ENCODE results near the gene GRB7. TPM values are rescaled to one million over a fixed set of nuclear protein-coding genes. Genes with fewer than 3 reads are reported as not detected.
"Not testable (repeated sequence)": the region's sequence is repeated elsewhere in the genome, so short reads cannot be mapped to it uniquely, and the experiment has no call there.

Gene GRB7
- total and polyA plus RNA-seq, 10 donors = 0.04 to 1.9 (median 0.51) TPM; not detected in 1

DNA sequence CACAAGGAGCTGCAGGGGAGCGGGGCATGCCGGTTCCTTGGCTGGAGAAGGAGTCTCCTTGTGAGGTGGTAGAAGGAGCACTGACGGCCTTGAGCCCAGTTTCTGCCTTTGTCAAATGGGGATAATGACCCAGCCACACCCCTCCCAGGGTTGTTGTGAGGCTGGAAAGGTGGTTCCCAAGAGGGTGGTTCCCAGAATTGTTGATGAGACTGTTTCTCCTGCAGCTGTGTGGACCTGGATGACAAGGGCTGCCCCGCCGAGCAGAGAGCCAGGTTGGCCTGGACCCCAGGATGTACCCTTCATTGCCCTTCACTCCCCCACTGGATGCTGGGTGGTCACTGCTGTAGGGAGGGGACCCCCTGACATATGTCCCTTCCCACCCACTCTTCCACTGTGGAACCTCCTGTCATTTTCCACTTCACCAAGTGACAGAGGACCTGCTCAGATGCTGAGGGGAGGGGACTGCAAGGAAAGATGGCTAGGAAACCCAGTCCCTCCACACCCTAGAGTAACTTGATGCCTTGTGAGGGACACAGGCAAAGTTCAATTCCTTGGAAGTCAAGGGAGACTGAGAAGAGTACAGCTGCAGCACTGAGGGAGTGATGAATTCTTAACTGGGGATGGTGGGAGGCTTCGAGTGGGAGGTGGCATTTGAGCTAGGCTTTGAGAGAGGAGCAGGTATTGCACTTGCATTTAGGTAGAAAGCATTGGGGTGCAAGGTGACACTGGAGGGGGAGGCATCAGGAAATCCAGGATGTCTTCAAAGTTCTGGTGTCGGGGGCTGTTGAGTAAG, 18.0 kb upstream of the GRB7 start:
- intact Hi-C loops (cut with DNase I; ENCODE audit: low total_unique reads) = no loop called here
- TF ChIP-seq POLR2AphosphoS5 (IDR thresholded peaks at IDR 0.05) = no peak
- TF ChIP-seq POLR2A (IDR thresholded peaks at IDR 0.05) = no peak
- TF ChIP-seq, protein P1, sequence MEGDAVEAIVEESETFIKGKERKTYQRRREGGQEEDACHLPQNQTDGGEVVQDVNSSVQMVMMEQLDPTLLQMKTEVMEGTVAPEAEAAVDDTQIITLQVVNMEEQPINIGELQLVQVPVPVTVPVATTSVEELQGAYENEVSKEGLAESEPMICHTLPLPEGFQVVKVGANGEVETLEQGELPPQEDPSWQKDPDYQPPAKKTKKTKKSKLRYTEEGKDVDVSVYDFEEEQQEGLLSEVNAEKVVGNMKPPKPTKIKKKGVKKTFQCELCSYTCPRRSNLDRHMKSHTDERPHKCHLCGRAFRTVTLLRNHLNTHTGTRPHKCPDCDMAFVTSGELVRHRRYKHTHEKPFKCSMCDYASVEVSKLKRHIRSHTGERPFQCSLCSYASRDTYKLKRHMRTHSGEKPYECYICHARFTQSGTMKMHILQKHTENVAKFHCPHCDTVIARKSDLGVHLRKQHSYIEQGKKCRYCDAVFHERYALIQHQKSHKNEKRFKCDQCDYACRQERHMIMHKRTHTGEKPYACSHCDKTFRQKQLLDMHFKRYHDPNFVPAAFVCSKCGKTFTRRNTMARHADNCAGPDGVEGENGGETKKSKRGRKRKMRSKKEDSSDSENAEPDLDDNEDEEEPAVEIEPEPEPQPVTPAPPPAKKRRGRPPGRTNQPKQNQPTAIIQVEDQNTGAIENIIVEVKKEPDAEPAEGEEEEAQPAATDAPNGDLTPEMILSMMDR (IDR thresholded peaks at IDR 0.05 in 8 of 11, conservative IDR thresholded peaks at IDR 0.05 in 3 of 11) = no peak

DNA sequence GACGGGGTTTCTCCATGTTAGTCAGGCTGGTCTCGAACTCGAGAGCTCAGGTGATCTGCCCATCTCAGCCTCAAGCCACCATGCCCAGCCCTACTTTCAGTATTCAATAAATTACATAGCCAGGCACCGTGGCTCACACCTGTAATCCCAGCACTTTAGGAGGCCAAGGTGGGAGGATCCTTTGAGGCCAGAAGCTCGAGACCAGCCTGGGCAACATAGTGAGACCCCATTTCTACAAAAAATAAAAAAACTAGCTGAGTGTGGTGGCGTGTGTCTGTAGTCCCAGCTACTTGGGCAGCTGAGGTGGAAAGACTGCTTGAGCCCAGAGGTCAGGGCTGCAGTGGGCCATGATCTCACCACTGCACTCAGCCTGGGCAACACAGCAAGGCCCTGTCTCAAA, 15.6 kb upstream of the GRB7 start:
- Histone ChIP-seq H3K27me3 (replicated peaks in 1 of 7) (no peaks in the 10 kb centered on the region), H3K4me3 (no peak overlapping the region), H3K4me1 (no peaks in the 10 kb centered on the region), H3K27ac (no peak overlapping the region), H3K36me3 (peaks cover 0 to 32% (median 4%) of the 10 kb centered on the region in 6 donors), H3K9me3 (no peaks in the 10 kb centered on the region)
- TF ChIP-seq POLR2A (IDR thresholded peaks at IDR 0.05) (no peak), POLR2AphosphoS5 (IDR thresholded peaks at IDR 0.05) (no peak)
- TF ChIP-seq, protein P1 (IDR thresholded peaks at IDR 0.05 in 8 of 11, conservative IDR thresholded peaks at IDR 0.05 in 3 of 11) = no peak
- DNase-seq = no peak
- intact Hi-C loops (cut with DNase I; ENCODE audit: low total_unique reads) = no loop called here
- WGBS, 5 donors = 88 to 96% (median 89%) methylated on average over 6 of the region's 6 CpGs

More for the DNA sequence above, 18.0 kb upstream of the GRB7 start:
- no peak overlapping the region for H3K4me3 ChIP-seq
- no peak for DNase-seq
- no peaks in the 10 kb centered on the region for H3K27me3 ChIP-seq (replicated peaks in 1 of 7)
- H3K36me3 ChIP-seq = peaks cover 0 to 27% (median 4%) of the 10 kb centered on the region in 6 donors
- no peaks in the 10 kb centered on the region for H3K4me1 ChIP-seq
- no peaks in the 10 kb centered on the region for H3K9me3 ChIP-seq
- 81 to 92% (median 84%) methylated on average over 5 to 7 of the region's 7 CpGs for WGBS, 5 donors
- H3K27ac ChIP-seq = no peak overlapping the region

DNA sequence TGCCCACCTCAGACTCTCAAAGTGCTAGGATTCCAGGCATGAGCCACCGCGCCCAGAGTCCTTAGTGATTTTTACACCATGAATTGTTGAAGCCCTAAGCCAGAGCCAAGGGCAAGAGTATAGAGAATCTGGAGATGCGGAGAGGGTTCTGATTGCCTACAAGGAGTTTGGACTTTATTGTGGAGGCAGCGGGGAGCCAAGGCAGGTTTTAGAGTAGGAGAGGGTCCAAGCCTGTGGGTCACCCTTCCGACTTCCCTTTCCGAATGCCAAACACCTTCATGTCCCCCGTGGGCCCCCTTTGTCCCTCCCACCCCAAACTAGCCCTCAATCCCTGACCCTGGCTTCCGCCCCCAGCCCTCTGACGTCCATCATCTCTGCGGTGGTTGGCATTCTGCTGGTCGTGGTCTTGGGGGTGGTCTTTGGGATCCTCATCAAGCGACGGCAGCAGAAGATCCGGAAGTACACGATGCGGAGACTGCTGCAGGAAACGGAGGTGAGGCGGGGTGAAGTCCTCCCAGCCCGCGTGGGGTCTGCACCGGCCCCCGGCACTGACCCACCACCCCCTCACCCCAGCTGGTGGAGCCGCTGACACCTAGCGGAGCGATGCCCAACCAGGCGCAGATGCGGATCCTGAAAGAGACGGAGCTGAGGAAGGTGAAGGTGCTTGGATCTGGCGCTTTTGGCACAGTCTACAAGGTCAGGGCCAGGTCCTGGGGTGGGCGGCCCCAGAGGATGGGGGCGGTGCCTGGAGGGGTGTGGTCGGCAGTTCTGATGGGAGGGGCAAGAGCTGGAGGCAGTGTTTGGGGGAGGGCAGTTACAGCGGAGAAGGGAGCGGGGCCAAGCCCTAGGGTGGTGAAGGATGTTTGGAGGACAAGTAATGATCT, 14.5 kb upstream of the GRB7 start:
- Histone ChIP-seq H3K27ac (no peak overlapping the region), H3K4me3 (no peak overlapping the region), H3K36me3 (peaks cover 0 to 43% (median 12%) of the 10 kb centered on the region in 6 donors), H3K4me1 (peaks cover 0 to 8% (median 0%) of the 10 kb centered on the region in 6 donors), H3K27me3 (replicated peaks in 1 of 7) (no peaks in the 10 kb centered on the region), H3K9me3 (no peaks in the 10 kb centered on the region)
- DNase-seq = no peak
- 81 to 88% (median 83%) methylated on average over 34 of the region's 34 CpGs for WGBS, 5 donors
- intact Hi-C loops (cut with DNase I; ENCODE audit: low total_unique reads) = no loop called here
- TF ChIP-seq POLR2A (IDR thresholded peaks at IDR 0.05) (no peak), POLR2AphosphoS5 (IDR thresholded peaks at IDR 0.05) (peak in 2 of 3 donors; percentile 7 to 52)

DNA sequence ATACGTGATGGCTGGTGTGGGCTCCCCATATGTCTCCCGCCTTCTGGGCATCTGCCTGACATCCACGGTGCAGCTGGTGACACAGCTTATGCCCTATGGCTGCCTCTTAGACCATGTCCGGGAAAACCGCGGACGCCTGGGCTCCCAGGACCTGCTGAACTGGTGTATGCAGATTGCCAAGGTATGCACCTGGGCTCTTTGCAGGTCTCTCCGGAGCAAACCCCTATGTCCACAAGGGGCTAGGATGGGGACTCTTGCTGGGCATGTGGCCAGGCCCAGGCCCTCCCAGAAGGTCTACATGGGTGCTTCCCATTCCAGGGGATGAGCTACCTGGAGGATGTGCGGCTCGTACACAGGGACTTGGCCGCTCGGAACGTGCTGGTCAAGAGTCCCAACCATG, 13.0 kb upstream of the GRB7 start:
- 92 to 99% (median 97%) methylated on average over 11 to 13 of the region's 13 CpGs for WGBS, 5 donors
- Histone ChIP-seq H3K27ac (no peak overlapping the region), H3K36me3 (peaks cover 0 to 52% (median 23%) of the 10 kb centered on the region in 6 donors), H3K9me3 (no peaks in the 10 kb centered on the region), H3K4me3 (no peak overlapping the region), H3K27me3 (replicated peaks in 1 of 7) (no peaks in the 10 kb centered on the region), H3K4me1 (peaks cover 6 to 23% (median 12%) of the 10 kb centered on the region in 6 donors)
- TF ChIP-seq, protein P1 (IDR thresholded peaks at IDR 0.05 in 8 of 11, conservative IDR thresholded peaks at IDR 0.05 in 3 of 11) = no peak
- peak in 2 of 3 donors; percentile 6 to 20 for TF ChIP-seq POLR2AphosphoS5 (IDR thresholded peaks at IDR 0.05)
- DNase-seq = no peak
- intact Hi-C loops (cut with DNase I; ENCODE audit: low total_unique reads) = no loop called here

DNA sequence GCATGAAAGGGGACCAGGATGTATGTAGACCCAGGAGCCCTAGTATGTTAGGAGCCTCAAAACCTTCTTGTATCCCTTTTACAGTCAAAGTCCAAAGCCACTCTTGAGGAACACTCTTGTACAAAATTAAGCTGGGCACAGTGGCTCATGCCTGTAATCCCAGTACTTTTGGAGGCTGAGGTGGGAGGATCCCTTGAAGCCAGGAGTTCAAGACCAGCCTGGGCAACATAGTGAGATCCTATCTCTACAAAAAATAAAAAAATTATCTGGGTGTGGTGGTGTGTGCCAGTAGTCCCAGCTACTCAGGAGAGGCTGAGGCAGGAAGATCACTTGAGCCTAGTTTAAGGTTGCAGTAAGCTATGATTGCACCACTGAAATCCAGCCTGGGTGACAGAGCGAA, 11.8 kb upstream of the GRB7 start:
- intact Hi-C loops (cut with DNase I; ENCODE audit: low total_unique reads); H3K27me3 ChIP-seq (replicated peaks in 1 of 7); DNase-seq; H3K9me3 ChIP-seq; H3K27ac ChIP-seq; H3K4me3 ChIP-seq: not testable (repeated sequence)
- H3K4me1 ChIP-seq = peaks cover 7 to 32% (median 17%) of the 10 kb centered on the region in 6 donors
- 94 to 100% (median 97%) methylated on average over 1 of the region's 1 CpG for WGBS, 5 donors
- H3K36me3 ChIP-seq = peaks cover 0 to 49% (median 23%) of the 10 kb centered on the region in 6 donors

Measured in spleen (tissue), 11 donors.